GM19324 (cell line): ENCODE measurements around the gene NBAS.
"Not testable (repeated sequence)": the region's sequence is repeated elsewhere in the genome, so short reads cannot be mapped to it uniquely, and the experiment has no call there.

Experiments used
- ATAC-seq: cut with Tn5 transposase; IDR thresholded peaks from one replicate; pipeline ENCODE4 v1.9.1; 2021; ENCODE audit warnings: mild to moderate bottlenecking, moderate library complexity; ENCODE audit not compliant: unreplicated experiment, low FRiP score

NBAS gene

GRCh38 chr2:15284614-15285013 is 276.5 kb downstream of the NBAS start:
- ATAC-seq, result no peak

GRCh38 chr2:15281681-15282080 is 279.5 kb downstream of the NBAS start:
- ATAC-seq, result no peak

- no peak for ATAC-seq
Observed at GRCh38 chr2:15279201-15279876, 281.8 kb downstream of the NBAS start.

GRCh38 chr2:15278296-15278695 is 282.8 kb downstream of the NBAS start:
- no peak for ATAC-seq

GRCh38 chr2:15275346-15275745 is 285.8 kb downstream of the NBAS start:
- no peak for ATAC-seq

GRCh38 chr2:15273452-15273851 is 287.7 kb downstream of the NBAS start:
- ATAC-seq, result no peak

- no peak for ATAC-seq
Observed at GRCh38 chr2:15272942-15273341, 288.2 kb downstream of the NBAS start.

- ATAC-seq, result no peak
Observed at GRCh38 chr2:15271941-15272542, 289.1 kb downstream of the NBAS start.

- ATAC-seq, result no peak
Observed at GRCh38 chr2:15271276-15271675, 289.9 kb downstream of the NBAS start.

GRCh38 chr2:15269043-15269442 is 292.1 kb downstream of the NBAS start:
- no peak for ATAC-seq

- no peak for ATAC-seq
Observed at GRCh38 chr2:15265889-15266288, 295.2 kb downstream of the NBAS start.

GRCh38 chr2:15263976-15264685 is 297.0 kb downstream of the NBAS start:
- ATAC-seq, result no peak

GRCh38 chr2:15262792-15263191 is 298.3 kb downstream of the NBAS start:
- ATAC-seq, result no peak

GRCh38 chr2:15260835-15261234 is 300.3 kb downstream of the NBAS start:
- no peak for ATAC-seq

GRCh38 chr2:15260196-15260595 is 300.9 kb downstream of the NBAS start:
- no peak for ATAC-seq

- ATAC-seq, result no peak
Observed at GRCh38 chr2:15259356-15259756, 301.8 kb downstream of the NBAS start.

- not testable (repeated sequence) for ATAC-seq
Observed at GRCh38 chr2:15258385-15258784, 302.7 kb downstream of the NBAS start.

- ATAC-seq, result no peak
Observed at GRCh38 chr2:15253835-15254286, 307.3 kb downstream of the NBAS start.

GRCh38 chr2:15253247-15253646 is 307.9 kb downstream of the NBAS start:
- ATAC-seq, result no peak

GRCh38 chr2:15251753-15252152 is 309.4 kb downstream of the NBAS start:
- ATAC-seq, result no peak

- ATAC-seq, result not testable (repeated sequence)
Observed at GRCh38 chr2:15250946-15251345, 310.2 kb downstream of the NBAS start.

GRCh38 chr2:15246870-15247269 is 314.3 kb downstream of the NBAS start:
- no peak for ATAC-seq
